Sciatic nerve (tissue), 2 donors: Measurements from ENCODE around the gene WWOX. TPM values are rescaled to one million over a fixed set of nuclear protein-coding genes. Genes with fewer than 3 reads are reported as not detected.

ENCODE experiments used
- ATAC-seq: fragments of 200-7000 bp; cut with Tn5 transposase; one replicate; pipeline ENCODE4 v1.9.1; 2020; ENCODE audit warnings: mild to moderate bottlenecking, moderate library complexity
- DNase-seq: peaks from one replicate; pipeline ENCODE4 v3.0.0-alpha.2; 2020; ENCODE audit warnings: low spot score
- intact Hi-C: fragments of 100-400 bp; cut with DNase I; formaldehyde crosslinking; loops from one replicate; pipeline ENCODE4 v1.14.2; 2022
- total RNA-seq: library from RNA; stranded (reverse); fragmentation: NEBNext Ultra II Directional; extraction: Animal tissue kit (Norgen Biotek cat#: 25700); gene quantifications from one replicate; pipeline ENCODE4 v1.2.1, GENCODE V29; 2021
- donor health status: DM: no; HTN: no; CAD: no.
- donor health status: DM: no; HTN: no; CAD: no.

The WWOX gene
- total RNA-seq, 1 donor from 2014 or later = 30.7 TPM

DNA sequence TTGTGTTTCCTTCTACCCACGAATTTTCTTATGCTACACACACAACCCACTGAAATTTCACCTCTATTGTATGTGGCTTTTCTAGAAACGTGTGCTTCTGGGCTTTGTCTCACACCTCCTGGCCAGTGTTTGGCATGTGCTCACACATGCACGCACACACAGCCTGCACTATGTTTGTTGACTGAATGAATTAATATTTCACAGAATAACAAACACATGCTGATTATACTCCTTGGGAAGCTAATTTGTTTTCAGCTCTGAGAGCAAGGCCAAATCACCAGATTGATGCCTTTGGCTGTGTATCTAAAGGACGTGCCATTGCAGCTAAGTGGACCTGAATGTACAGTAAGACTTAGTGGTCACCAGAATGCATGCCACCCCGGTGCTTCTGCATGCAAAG is 210.7 kb downstream of the WWOX start:
- intact Hi-C loops = no loop called here
- ATAC-seq = no peak

DNA sequence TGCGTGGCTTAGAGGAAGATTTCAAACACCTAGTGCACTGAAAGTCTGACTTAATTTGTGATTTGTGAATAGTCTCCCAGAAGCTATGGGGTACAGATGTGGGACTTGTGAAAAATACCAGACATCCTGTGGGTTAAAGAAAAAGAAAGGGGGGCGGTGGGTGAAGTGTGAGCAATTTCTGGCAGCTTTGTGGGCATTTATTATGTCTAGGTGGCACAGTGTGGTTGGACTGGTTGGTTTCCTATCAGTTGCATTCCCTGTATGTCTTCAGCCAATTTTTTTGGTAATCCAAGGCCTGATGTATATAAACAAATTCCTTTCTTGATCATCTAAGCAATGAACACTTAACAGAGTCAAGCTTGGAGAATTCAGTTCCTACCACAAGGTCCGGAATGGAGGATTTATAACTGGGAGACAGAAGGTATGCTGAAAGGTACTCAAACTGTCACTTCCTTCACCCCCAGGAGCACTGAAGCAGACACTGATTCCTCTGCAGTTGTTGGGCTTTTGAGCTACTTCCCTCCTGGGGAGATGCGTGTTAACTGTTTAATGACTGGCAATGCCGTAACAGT is 211.6 kb downstream of the WWOX start:
- DNase-seq (no peak), ATAC-seq (no peak)
- intact Hi-C loops = no loop called here

More for the DNA sequence above, 210.7 kb downstream of the WWOX start:
- DNase-seq = no peak

DNA sequence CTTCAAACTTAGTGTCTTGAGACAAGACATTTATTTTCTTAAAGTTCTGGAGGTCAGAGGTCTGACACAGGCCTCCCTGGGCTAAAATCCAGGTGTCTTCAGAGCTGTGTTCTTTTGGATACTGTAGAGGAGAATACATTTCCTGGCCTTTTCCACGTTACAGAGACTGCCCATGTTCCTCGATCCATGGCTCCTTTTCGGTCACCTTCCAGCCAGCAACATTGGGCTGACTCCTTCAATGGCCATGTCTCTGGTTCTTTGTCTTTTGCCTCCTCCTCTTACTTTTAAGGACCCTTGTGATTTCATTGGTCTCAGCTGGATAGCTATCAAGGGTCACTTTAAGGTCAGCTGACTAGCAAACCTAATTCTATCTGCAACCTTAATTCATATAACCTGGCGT is 212.4 kb downstream of the WWOX start:
- intact Hi-C loops = no loop called here
- ATAC-seq = no peak
- DNase-seq = no peak

DNA sequence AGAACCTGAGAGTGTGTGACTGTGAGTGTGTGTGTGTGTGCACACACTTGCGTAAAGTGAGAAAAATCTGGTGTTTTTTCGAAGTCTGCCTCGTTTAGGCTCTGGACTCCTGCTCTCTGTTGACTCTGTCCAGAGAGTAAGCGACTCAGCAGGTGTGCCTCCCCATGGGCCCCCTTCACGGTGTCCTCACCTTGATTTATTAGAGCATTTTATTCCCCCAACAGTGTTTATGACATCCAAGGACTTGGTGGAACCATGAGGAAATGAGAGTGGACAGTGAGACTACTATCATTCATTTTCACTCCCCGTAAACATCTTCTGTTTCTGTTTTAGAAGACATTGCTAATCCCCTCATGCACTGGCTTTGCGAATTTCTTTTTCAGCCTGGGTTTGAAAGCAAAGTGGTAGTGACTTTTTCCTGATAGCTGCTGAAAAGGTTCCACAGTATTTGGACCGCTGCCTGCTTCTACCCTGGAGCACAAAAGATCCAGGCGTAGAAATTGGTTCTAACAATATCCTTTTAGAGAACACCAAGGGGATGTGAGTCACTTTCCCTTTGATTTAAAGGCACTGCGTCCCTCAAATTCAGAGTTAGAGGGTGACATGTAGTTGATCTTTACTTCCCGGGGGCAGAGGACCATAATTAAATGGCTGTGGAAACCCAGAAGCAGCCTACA is 218.2 kb downstream of the WWOX start:
- intact Hi-C loops = no loop called here
- ATAC-seq = no peak
- DNase-seq = no peak

DNA sequence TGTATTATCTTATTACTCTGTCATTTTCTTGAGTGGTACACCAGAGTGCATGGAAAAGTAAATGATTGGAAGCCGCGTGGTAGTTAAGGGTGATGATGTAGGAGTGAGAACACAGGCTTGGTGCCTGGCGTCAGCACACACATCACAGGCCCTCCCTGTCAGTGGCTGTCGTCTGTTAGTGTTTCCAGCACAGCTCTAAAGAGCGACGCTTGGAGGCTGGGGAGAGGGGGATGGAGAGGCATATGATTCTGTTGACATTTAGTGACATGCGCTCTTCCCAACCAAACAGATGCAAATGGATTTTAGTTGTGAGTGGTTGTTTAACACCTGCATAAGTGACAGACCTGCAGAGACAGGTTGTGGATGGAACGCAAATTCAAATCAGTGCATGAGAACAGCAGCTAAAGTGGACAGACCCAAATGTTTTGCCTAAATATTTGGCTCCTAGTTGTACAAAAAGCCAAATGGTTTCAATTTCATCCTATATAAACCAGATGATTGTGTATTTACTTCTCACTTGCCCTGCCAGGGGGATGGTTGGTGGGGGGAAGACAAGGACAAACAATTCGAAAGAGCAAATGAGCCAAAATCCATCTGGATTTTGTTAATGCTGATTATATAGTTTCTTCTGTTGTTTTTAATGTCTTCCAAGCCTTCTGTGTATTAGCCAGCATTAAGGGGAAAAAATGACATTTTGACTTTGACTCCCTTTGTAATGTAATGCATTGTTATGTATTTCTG is 222.3 kb downstream of the WWOX start:
- DNase-seq = no peak
- ATAC-seq = no peak
- intact Hi-C loops = no loop called here

DNA sequence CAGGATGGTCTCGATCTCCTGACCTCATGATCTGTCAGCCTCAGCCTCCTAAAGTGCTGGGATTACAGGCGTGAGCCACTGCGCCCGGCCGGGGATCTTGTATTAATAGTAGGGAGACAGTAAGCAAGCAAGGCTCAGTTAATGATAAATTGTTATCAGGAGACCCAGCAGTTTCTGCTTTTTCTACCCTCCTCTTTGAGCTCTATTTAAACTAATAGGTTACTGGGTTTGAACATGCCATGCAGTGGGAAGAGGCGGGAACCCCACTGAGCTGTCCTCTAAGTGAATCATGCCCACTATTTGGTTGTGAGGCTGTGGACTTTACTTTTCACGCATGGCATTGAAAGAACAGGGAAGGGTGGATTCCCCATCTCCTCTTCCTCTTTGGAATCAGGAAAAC is 223.9 kb downstream of the WWOX start:
- no peak for DNase-seq
- intact Hi-C loops = no loop called here
- ATAC-seq = no peak

DNA sequence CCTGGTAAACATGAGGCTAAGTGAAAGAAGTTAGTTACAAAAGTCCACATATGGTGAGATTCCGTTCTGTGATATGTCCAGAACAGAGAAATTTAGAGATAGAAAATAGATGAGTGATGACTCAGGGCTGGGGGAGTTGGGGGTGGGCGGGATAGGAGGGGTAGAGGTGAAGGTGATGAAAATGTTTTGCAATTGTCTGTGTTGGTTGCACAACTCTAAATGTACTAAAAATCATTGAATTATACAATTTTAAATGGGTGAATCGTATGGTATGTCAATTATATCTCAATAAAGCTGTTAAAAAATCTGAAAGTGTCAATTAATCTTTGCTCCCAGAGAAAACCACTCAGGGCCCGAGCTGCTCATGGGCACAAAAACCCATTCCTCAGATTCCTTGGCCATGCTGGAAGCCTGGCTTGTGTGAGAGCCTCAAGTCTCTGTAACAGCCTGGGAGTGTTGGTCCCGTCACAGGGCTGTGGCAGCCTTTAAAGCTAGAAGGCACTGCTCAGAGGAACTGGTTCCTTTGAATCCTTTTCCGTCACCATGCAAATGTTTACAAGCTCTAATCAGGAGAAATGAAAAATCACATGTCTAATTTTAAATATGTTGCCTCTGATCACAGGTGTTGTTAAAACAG is 225.3 kb downstream of the WWOX start:
- DNase-seq = no peak
- no peak for ATAC-seq
- intact Hi-C loops = no loop called here

DNA sequence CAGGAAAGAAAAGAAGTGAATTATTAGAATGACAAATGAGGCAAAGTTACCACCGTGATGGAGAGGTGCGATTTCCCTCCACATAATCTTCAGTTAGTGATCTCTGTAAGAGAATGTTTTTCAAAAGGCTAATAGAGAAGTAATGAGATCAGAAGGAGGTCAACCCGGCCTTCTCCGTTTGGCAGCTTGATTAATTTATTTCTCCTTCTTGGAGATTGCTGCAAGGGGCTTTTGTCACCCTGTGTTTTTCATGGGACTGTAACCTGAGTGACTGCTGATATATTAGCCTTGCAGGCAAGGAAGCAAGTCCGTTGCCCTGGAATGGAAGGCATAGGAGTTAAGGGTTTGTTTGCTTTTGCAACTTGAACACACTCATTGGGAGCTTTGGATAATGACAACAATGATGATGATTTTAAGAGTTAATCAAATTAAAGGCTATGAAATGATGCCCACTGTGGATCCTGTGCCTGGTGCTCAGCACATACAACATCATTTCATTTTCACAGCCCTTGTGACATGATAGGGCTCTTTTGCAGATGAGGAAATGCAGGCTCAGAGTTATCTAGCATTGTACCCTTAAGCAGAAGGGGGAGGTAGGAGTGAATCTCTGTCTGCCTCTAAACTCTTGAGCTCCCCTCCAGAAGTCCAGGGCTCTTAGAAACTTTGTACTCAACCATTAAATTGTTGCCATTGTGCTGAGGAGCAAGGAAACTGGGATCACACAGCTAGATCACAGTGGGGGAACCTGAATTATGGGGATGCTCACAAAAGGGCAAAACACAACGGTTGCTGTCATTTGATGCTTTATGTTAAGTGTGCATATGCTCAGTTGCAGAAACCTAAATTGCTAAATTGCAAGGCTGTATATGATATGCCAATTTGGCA is 226.3 kb downstream of the WWOX start:
- intact Hi-C loops = no loop called here
- ATAC-seq (no peak), DNase-seq (no peak)

DNA sequence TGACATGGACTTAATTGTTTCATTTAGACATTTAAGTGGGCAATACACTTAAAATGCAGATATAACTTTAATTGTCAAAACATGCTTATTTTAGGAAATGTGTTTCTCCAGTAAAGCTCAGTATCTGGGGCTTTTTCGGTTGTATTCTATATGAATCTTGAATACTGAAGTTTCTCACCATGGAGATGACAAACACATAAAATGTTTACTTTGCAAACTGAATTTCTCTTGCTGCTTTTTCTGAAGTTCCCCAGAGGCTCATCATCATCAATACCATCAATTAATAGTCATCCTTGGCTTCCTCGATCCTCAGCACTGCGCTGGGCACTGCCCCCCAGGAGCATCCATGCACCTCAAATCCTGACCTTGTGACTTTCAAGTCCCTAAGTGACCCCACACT is 227.3 kb downstream of the WWOX start:
- DNase-seq = no peak
- no peak for ATAC-seq
- intact Hi-C loops = no loop called here

DNA sequence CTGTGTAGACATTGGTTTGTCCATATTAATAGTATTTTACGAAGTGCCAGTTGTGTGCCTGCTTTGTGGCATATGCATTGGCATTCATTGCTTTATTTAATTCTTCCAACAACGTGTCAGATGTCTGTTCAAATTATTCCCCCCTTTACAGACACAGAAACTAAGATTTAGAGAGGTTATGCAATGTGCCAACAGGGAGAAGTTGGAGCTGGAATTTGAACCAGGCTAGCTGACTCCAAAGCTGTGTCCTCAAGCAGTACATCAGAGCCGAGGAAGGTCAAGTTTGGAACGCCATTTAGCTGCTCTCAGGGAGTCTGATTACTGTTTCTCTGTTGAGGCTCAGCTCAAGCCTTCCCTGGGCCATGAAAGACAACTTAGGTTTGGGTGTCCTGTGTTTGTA is 232.3 kb downstream of the WWOX start:
- intact Hi-C loops = no loop called here
- DNase-seq (no peak), ATAC-seq (peak; percentile 66)

DNA sequence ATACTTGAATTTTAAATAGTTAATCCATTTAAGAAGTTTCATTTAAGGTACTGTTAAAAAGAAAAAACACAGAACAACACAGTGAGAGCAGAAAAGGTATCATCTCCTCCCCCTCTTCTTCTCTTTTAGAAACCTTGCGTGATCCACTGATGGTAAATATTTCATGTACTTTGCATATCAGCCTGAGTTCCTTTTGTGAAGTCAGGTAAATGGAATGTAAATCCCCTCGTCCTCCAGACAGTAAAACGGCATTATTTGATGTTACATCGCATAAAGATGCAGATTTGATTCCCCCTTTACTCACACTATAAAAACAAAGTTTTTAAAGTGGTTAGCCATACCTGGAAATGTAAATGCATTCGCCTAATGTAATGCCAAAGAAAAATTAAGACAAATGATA is 234.4 kb downstream of the WWOX start:
- ATAC-seq = no peak
- intact Hi-C loops = no loop called here
- no peak for DNase-seq

DNA sequence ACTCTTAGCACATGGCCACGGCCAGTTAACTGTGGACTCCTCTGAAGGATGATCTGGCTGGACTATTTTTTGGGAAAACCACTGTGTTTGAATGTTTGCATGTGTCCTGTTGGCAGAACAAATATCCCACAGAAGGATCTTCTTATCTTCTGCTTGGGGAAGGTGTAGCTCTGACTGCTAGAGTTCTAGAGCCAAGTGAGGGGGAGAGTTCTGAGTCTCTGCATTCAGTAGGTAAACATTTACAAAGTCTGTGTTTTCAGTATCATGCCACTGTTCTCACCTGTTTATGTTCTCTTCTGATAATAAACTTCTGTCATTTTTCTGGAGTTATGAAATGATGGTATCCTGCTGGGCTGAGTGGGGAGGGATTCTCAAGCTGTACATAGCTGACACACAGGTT is 241.1 kb downstream of the WWOX start:
- ATAC-seq = no peak
- no peak for DNase-seq
- intact Hi-C loops = no loop called here

DNA sequence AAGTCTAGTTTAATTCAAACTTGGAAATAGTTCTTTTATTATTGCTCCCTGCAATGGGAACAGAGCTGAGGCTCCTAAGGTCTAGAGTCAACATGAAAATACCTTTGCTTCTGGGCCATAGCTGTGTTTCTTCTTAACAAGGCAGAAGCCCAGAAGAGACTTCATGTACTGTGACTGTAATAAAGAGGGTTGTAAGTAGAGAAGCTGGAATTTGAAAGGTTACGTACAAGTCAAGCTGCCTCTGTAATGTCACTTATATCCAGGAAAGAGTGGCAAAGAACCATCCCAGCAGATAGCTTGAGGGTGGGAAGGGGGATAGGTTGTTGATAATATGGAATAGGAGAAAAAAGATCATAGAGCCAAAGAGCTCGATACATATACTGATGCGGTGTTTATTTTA is 248.6 kb downstream of the WWOX start:
- DNase-seq (no peak), ATAC-seq (no peak)
- intact Hi-C loops = no loop called here

DNA sequence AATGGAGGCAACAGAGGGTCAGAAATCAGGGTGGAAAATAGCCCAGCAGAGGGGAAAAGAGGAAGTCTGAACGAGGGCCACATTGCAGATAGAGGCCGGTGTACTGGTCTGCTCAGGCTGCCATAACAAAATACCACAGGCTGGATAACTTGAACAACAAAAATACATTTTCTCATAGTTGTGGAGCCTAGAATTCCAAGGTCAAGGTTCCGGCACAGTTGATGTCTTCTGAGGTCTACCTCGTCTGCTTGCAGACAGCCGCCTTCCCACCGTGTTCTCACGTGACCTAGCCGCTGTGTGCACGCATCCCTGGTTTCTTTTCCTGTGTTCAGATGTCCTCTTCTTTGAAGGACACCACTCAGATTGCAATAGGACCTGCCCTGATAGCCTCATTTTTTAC is 249.4 kb downstream of the WWOX start:
- ATAC-seq = no peak
- no peak for DNase-seq
- intact Hi-C loops = no loop called here

DNA sequence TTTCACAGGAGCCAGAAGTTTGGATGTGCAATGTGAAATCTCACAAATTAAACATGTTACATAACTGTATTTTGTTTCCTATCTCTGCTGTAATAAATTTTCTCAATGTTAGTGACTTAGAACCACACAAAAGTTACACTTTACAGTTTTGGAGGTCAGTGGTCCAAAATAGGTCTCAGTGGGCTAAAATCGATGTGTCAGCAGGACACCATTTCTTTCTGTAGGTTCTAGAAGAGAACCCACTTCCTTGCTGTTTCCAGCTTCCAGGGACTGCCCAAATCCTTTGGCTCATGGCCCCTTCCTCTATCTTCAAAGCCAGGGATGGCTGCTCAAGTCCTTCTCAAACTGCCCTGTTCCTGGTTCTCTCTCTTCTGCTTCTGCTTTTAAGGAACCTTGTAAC is 252.7 kb downstream of the WWOX start:
- ATAC-seq (no peak), DNase-seq (no peak)
- intact Hi-C loops = no loop called here

DNA sequence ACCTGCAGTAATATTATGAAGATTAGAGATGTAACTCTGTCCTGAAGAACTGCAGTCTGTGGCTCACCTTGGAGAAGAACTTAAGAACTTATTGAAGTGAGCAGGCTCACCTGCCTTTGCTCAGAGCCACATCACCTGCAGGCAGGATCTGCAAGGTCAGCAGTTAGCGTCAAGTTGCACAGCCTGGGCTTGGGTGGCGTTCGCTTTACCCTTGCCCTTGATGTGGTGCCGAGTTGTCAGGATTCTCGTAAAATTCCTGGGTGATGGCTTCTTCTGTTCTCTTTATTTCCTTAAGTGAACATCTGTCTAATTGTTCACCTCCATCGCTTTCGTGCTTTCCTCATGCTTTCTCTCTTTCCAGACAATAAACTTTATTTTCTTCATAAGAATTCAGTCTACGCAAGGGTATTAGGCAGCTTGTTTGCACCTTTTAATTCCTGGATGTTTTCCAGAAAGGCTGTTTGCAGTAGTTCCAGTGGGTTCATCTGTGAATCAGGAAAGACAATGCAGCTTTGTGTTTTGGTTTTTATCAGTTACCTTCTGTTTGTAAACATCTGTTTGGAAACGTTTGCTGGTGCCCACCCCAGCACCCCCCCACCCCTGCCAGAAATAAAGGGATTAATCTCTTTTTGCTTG is 254.3 kb downstream of the WWOX start:
- no peak for DNase-seq
- intact Hi-C loops = no loop called here
- ATAC-seq = no peak

DNA sequence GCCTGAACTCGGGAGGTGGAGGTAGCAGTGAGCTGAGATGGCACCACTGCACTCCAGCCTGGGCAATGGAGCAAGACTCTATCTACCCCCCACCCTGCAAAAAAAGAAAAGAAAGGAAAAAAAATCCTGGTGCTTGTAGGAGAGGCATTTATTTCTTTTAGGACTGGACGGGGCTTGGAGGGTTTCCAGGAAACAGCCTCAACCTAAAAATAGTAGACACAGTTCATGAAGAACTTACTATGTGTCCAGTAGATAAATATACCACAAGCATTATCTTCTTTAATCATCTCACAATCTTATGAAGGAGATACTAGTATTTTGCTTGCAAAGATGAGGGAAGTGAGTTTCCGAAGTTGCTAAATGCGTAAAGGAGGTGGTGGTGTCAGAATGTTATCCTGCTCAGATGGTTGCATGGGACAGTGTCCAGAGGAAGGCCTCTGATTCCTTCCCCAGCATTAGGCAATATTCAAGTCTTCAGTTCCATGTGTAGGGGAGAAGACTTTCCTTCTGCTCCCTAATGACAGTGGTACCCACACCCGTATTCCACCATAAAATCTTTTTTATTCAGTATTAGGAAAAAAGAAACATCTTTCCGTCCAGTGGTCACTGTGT is 263.2 kb downstream of the WWOX start:
- DNase-seq = no peak
- intact Hi-C loops = no loop called here
- ATAC-seq = no peak

DNA sequence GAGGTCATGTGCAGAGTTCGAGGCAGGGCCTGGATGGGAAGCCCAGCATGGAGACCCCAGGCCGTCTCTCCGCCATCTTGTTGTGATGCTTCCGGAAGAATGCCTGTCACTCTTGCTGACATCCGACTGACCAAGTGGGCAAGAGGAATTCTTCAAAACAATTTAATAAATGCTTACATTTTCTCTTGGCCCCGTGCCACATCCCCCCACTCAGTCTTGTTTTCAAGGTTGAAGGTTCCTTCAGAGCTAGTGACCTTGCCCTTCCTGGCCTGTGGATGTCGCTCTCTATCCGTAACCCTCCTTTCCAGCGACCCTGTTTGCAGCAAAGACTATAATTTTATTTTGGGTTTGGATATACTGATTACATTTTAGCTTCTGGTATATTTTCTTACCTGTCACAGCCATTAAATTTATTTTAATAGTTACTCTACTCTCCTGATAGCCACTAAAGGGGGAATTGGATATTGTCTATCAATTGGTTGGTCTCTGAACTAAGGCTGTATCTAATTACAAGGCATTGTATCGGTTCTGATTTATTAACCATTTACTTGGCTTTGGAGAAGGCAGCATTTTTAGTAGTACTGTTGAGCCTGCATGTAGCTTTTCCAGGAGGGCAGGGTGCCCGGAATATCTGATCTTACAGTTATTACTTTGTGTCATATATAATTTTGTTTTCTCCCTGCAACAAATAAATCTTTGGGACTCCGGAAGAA is 264.5 kb downstream of the WWOX start:
- no peak for DNase-seq
- ATAC-seq = no peak
- intact Hi-C loops = no loop called here
